GM12878 (cell line): ENCODE measurements around the gene CDK17. TPM values are rescaled to one million over a fixed set of nuclear protein-coding genes. Genes with fewer than 3 reads are reported as not detected.

Experiments
- ASH2L ChIP-seq: fragments of 300-600, 200-600 bp; sonication (generic); IDR thresholded peaks from 2 replicates; pipeline ENCODE4 v1.6.1; 2017; ENCODE audit warnings: low read depth, mild to moderate bottlenecking, borderline replicate concordance
- NR2C2 ChIP-seq: IDR thresholded peaks from 2 replicates; pipeline ENCODE4 v1.6.1; 2011; ENCODE audit warnings: borderline replicate concordance, low read depth; ENCODE audit not compliant: control insufficient read depth, insufficient read length
- PAX5 ChIP-seq: IDR thresholded peaks from 2 replicates; pipeline ENCODE4 v1.6.1; 2011; ENCODE audit warnings: low read depth, low read length, borderline replicate concordance
- PML ChIP-seq: IDR thresholded peaks from 2 replicates; pipeline ENCODE4 v1.6.1; 2012; ENCODE audit warnings: low read length, inconsistent platforms
- POLR2A ChIP-seq: IDR thresholded peaks from 2 replicates; pipeline ENCODE4 v1.6.1; 2011; ENCODE audit warnings: low read depth, mild to moderate bottlenecking, low read length
- TBL1XR1 ChIP-seq: IDR thresholded peaks from 2 replicates; pipeline ENCODE4 v1.6.1; 2012; ENCODE audit warnings: low read depth, low read length, improper control_type of control experiment
- polyA plus RNA-seq, 11 experiments: library from polyadenylated mRNA; depleted of rRNA in 4 of 11; unstranded in 6 of 11; stranded (reverse) in 5 of 11; fragments of >200 nt; fragmentation: Nextera tagmentation in 4 of 11; fragmentation: Illumina TruSeq in 1 of 11; extraction: Ambion mirVana in 4 of 11; extraction: Trizol in 1 of 11; gene quantifications; 1 replicate in 1 of 11; 2 replicates in 10 of 11; pipeline versions ENCODE4 v1.2.1 to v1.2.3, GENCODE V29; 2011 to 2016; ENCODE audit warnings: inconsistent platforms in 2 of 11, missing spikeins in 2 of 11, low read depth in 1 of 11
- total RNA-seq, 4 experiments: library from RNA; depleted of rRNA in 3 of 4; stranded (reverse); fragments of >200 nt in 3 of 4; fragmentation: Illumina TruSeq in 1 of 4; extraction: Trizol in 1 of 4; gene quantifications; 2 replicates each; pipeline versions ENCODE4 v1.2.1 to v1.2.3, GENCODE V29; 2013 to 2021
- TF ChIP-seq, protein P1 (sequence below): fragments of 150-350 bp; IDR thresholded peaks from 2 replicates; pipeline ENCODE4 v1.6.1; 2014; ENCODE audit warnings: mild to moderate bottlenecking, low read depth, low read length
- TF ChIP-seq, protein P2 (sequence below): fragments of 450-650 bp; IDR thresholded peaks from 2 replicates; pipeline ENCODE4 v1.6.1; 2017; ENCODE audit warnings: mild to moderate bottlenecking, moderate library complexity

Gene CDK17
- total and polyA plus RNA-seq, 10 of the 15 experiments (the other 5 are each of a cell fraction or from before 2014, with no cell fraction given): 5.6 to 45.6 (median 18.3) TPM

DNA sequence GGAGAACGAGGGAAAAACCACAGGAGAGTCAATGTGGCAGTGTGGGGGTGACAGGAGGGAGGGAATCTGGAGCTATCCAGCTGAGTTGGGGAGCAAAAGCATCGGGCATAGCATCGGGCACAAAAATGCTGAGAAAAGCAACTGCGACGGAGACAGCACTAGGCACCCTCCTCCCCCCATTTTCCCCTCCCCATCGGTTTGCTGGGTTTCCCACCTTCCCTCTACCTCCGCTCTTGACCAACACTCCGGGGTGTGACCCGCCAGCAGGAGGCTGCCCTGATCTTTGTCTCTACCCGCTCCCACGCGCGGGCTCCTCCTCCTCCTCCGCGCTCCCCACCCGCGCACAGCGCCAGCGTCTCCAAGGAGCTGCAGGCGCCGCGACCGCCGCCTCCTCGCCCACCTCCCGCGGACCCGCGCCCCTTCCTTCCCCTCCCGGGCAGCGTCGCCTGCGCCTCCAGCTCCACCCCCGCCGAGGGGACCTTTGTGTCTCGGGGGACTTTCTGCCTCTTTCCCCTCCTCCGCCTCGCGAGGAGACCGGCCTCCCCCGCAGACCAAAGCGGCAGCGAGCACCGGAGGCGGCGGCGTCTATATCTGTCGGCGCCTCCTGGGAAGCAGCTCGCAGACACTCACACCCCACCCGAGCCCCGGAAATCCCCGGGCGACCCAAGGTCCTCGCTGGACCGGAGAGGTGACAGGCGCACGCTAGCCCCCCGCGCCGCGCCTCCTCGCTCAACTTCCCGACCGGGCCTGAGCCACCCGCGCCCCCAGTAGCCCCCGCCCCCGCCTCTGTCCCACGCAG is 920 bp downstream of the CDK17 start (continued):
- TF ChIP-seq, protein P1, sequence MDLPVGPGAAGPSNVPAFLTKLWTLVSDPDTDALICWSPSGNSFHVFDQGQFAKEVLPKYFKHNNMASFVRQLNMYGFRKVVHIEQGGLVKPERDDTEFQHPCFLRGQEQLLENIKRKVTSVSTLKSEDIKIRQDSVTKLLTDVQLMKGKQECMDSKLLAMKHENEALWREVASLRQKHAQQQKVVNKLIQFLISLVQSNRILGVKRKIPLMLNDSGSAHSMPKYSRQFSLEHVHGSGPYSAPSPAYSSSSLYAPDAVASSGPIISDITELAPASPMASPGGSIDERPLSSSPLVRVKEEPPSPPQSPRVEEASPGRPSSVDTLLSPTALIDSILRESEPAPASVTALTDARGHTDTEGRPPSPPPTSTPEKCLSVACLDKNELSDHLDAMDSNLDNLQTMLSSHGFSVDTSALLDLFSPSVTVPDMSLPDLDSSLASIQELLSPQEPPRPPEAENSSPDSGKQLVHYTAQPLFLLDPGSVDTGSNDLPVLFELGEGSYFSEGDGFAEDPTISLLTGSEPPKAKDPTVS: no peak
- TF ChIP-seq, protein P2, sequence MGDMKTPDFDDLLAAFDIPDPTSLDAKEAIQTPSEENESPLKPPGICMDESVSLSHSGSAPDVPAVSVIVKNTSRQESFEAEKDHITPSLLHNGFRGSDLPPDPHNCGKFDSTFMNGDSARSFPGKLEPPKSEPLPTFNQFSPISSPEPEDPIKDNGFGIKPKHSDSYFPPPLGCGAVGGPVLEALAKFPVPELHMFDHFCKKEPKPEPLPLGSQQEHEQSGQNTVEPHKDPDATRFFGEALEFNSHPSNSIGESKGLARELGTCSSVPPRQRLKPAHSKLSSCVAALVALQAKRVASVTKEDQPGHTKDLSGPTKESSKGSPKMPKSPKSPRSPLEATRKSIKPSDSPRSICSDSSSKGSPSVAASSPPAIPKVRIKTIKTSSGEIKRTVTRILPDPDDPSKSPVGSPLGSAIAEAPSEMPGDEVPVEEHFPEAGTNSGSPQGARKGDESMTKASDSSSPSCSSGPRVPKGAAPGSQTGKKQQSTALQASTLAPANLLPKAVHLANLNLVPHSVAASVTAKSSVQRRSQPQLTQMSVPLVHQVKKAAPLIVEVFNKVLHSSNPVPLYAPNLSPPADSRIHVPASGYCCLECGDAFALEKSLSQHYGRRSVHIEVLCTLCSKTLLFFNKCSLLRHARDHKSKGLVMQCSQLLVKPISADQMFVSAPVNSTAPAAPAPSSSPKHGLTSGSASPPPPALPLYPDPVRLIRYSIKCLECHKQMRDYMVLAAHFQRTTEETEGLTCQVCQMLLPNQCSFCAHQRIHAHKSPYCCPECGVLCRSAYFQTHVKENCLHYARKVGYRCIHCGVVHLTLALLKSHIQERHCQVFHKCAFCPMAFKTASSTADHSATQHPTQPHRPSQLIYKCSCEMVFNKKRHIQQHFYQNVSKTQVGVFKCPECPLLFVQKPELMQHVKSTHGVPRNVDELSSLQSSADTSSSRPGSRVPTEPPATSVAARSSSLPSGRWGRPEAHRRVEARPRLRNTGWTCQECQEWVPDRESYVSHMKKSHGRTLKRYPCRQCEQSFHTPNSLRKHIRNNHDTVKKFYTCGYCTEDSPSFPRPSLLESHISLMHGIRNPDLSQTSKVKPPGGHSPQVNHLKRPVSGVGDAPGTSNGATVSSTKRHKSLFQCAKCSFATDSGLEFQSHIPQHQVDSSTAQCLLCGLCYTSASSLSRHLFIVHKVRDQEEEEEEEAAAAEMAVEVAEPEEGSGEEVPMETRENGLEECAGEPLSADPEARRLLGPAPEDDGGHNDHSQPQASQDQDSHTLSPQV: no peak
- no peak for TF ChIP-seq ASH2L
- TF ChIP-seq NR2C2: no peak
- TF ChIP-seq PML: no peak; the same call in 1 of the 2 replicates
- no peak for TF ChIP-seq TBL1XR1
- peak; percentile 31; the same call in 1 of the 2 replicates for TF ChIP-seq PAX5
- peak; percentile 78 for TF ChIP-seq POLR2A
